ENCODE data around the gene NCF4. TPM values are rescaled to one million over a fixed set of nuclear protein-coding genes. Genes with fewer than 3 reads are reported as not detected.

The NCF4 gene
- total RNA-seq, 2 donors from 2014 or later = not detected

DNA sequence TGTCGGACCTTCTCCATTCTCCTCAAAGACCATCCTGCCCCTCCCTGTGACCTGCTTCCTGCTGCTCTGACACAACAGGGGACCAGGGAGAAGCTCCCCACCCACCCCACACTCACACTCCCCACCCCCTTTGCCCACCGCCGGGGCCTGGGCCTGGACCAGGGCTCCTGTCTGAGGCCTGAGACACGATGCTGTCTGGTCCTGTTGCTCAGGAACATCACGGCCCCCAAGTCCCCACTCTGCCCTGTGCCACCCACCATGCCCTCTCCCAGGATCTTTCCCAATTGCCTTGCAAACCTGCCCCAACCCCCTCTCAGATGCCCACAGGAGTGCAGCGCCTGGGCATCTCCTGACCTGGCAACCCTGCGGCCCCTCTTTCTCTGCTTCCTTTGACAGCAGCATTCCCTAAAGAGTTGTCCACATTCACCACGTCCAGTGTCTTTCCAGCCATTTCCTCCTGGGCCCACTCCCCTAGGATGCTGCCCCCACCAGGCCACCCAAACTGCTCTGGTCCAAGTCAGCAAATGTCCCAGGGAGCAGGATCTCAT is 63.4 kb downstream of the NCF4 start:
- Histone ChIP-seq H3K9me3 (ENCODE audit: control insufficient read depth, low read length) (no peaks in the 10 kb centered on the region), H3K9ac (ENCODE audit: extremely low read depth, low read length, poor library complexity, severe bottlenecking) (no peak overlapping the region), H3K27me3 (ENCODE audit: control insufficient read depth, insufficient read depth, low read length, poor library complexity, severe bottlenecking) (no peaks in the 10 kb centered on the region), H3K27ac (ENCODE audit: low read depth, low read length) (no peak overlapping the region), H3K4me3 (ENCODE audit: low read length) (no peak overlapping the region), H3K36me3 (ENCODE audit: control insufficient read depth, insufficient read depth, low read length) (no peaks in the 10 kb centered on the region), H3K4me1 (ENCODE audit: control insufficient read depth, insufficient read depth, low read length) (no peaks in the 10 kb centered on the region)
- no peak overlapping the region for H3K27ac Mint-ChIP-seq
- DNase-seq = peak; percentile 32
- H3K4me3 Mint-ChIP-seq = no peak overlapping the region
- peaks cover 10% of the 10 kb centered on the region for H3K27me3 Mint-ChIP-seq (ENCODE audit: insufficient read depth)
- H3K9me3 Mint-ChIP-seq = no peaks in the 10 kb centered on the region
- no peaks in the 10 kb centered on the region for H3K36me3 Mint-ChIP-seq (ENCODE audit: low read depth)
- 85 to 97% methylated on average over 5 to 8 of the region's 8 CpGs for WGBS, 2 experiments (ENCODE audit: insufficient coverage in 1 of 2, insufficient read length in 1 of 2)
- H3K4me1 Mint-ChIP-seq = no peaks in the 10 kb centered on the region
- TF ChIP-seq, protein P1, sequence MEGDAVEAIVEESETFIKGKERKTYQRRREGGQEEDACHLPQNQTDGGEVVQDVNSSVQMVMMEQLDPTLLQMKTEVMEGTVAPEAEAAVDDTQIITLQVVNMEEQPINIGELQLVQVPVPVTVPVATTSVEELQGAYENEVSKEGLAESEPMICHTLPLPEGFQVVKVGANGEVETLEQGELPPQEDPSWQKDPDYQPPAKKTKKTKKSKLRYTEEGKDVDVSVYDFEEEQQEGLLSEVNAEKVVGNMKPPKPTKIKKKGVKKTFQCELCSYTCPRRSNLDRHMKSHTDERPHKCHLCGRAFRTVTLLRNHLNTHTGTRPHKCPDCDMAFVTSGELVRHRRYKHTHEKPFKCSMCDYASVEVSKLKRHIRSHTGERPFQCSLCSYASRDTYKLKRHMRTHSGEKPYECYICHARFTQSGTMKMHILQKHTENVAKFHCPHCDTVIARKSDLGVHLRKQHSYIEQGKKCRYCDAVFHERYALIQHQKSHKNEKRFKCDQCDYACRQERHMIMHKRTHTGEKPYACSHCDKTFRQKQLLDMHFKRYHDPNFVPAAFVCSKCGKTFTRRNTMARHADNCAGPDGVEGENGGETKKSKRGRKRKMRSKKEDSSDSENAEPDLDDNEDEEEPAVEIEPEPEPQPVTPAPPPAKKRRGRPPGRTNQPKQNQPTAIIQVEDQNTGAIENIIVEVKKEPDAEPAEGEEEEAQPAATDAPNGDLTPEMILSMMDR (conservative IDR thresholded peaks at IDR 0.05) = no peak

DNA sequence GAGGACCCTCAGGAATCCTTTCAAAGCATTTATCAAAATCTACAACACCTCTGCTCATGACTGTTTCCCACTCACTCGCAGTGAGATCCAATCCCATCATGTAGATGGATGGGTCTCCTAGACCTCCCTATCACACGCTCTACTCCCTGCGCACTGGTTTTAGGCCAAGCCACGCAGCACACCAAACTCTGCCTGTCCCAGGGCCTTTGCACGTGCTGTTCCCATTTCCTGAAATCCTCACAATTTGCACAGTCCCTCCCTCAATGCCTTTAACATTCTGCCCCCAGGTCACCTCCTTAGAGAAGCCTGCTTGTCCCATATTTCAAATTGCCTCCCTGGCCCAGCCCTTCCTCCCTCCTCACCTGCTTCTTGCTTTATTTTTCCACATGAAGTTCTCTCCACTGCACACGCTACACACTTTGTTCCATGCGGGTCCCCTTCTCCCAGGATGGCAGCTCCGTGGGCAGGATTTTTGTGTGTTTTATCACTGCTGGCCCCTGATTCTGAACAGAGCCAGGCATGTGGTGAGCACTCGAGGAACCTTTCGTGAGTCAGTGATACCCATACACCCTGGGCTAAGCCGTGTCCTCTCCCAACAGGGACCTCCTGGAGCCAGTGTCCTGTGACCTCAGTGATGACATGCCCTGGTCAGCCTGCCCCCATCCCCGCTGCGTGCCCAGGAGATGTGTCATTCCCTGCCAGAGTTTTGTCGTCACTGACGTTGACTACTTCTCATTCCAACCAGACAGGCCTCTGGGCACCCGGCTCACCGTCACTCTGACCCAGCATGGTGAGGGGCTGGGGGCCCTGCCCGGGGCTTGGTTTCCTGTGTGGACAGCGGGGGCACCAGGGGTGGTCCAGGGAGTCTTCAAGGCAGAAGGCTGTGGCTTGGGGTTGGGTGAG is 64.8 kb downstream of the NCF4 start:
- TF ChIP-seq, protein P1 (conservative IDR thresholded peaks at IDR 0.05) = no peak
- Histone ChIP-seq H3K9ac (ENCODE audit: extremely low read depth, low read length, poor library complexity, severe bottlenecking) (no peak overlapping the region), H3K9me3 (ENCODE audit: control insufficient read depth, low read length) (no peaks in the 10 kb centered on the region), H3K4me3 (ENCODE audit: low read length) (no peak overlapping the region), H3K27me3 (ENCODE audit: control insufficient read depth, insufficient read depth, low read length, poor library complexity, severe bottlenecking) (no peaks in the 10 kb centered on the region), H3K27ac (ENCODE audit: low read depth, low read length) (no peak overlapping the region), H3K4me1 (ENCODE audit: control insufficient read depth, insufficient read depth, low read length) (no peaks in the 10 kb centered on the region), H3K36me3 (ENCODE audit: control insufficient read depth, insufficient read depth, low read length) (no peaks in the 10 kb centered on the region)
- WGBS, 2 experiments (ENCODE audit: insufficient coverage in 1 of 2, insufficient read length in 1 of 2) = 90 to 96% methylated on average over 10 to 19 of the region's 19 CpGs
- Mint-ChIP-seq H3K4me1 (no peaks in the 10 kb centered on the region), H3K27ac (no peak overlapping the region), H3K9me3 (no peaks in the 10 kb centered on the region), H3K4me3 (no peak overlapping the region), H3K36me3 (ENCODE audit: low read depth) (no peaks in the 10 kb centered on the region), H3K27me3 (ENCODE audit: insufficient read depth) (peaks cover 8% of the 10 kb centered on the region)
- peak; percentile 38 for DNase-seq

DNA sequence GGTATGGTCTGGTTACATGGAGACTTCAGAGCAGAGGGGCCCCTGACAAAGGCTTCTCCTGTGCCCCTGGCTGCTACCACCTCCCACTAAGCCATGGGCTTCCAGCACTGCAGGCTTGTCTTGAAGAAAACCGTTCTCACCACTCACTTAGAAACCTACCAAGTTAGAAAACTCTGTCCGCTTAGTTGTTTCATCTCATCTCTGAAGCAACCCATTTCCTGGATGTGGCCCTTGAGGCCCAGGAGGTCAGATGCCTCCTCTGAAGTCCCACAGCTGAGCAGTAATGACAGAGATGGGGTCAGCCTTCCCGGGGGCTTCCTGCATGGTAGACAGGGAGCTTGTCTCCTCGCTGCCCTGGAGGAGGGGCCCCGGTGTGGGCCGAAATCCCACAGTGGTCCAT is 65.5 kb downstream of the NCF4 start:
- no peak for DNase-seq
- Histone ChIP-seq H3K27ac (ENCODE audit: low read depth, low read length) (no peak overlapping the region), H3K9ac (ENCODE audit: extremely low read depth, low read length, poor library complexity, severe bottlenecking) (no peak overlapping the region), H3K4me1 (ENCODE audit: control insufficient read depth, insufficient read depth, low read length) (no peaks in the 10 kb centered on the region), H3K36me3 (ENCODE audit: control insufficient read depth, insufficient read depth, low read length) (no peaks in the 10 kb centered on the region), H3K27me3 (ENCODE audit: control insufficient read depth, insufficient read depth, low read length, poor library complexity, severe bottlenecking) (no peaks in the 10 kb centered on the region), H3K9me3 (ENCODE audit: control insufficient read depth, low read length) (no peaks in the 10 kb centered on the region), H3K4me3 (ENCODE audit: low read length) (no peak overlapping the region)
- 80 to 93% methylated on average over 1 to 6 of the region's 6 CpGs for WGBS, 2 experiments (ENCODE audit: insufficient coverage in 1 of 2, insufficient read length in 1 of 2)
- H3K4me1 Mint-ChIP-seq = no peaks in the 10 kb centered on the region
- H3K36me3 Mint-ChIP-seq (ENCODE audit: low read depth) = no peaks in the 10 kb centered on the region
- no peaks in the 10 kb centered on the region for H3K9me3 Mint-ChIP-seq
- peaks cover 8% of the 10 kb centered on the region for H3K27me3 Mint-ChIP-seq (ENCODE audit: insufficient read depth)
- no peak overlapping the region for H3K4me3 Mint-ChIP-seq
- TF ChIP-seq, protein P1 (conservative IDR thresholded peaks at IDR 0.05) = no peak
- H3K27ac Mint-ChIP-seq = no peak overlapping the region

All from endodermal cell (in vitro differentiated cells).